ENCODE results near the gene ABHD6. TPM values are rescaled to one million over a fixed set of nuclear protein-coding genes. Genes with fewer than 3 reads are reported as not detected.

Gene ABHD6
- total RNA-seq, 4 donors from 2014 or later, result 36.5 to 69.7 (median 51.1) TPM

DNA sequence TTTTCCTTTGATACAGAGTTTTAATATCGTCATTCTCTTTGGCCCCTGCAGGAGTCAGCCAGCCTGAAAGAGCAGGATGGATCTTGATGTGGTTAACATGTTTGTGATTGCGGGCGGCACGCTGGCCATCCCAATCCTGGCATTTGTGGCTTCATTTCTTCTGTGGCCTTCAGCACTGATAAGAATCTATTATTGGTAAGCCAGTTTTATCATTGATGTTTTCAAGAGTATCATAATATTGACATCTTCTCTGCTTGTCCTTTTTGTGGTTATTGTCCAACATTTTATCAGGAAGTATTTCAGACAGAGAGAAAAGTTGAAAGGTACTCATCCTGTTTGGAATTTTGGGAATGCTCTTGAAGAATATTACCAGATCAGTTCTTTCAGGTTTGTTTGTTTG lies 18.9 kb downstream of the ABHD6 start:
- WGBS, 2 donors, result 89 to 97% methylated on average over 4 of the region's 4 CpGs
- intact Hi-C loops (cut with DNase I; ENCODE audit: low total_unique reads), result no loop called here
- no peak overlapping the region for H3K4me3 ChIP-seq (ENCODE audit: low read depth, poor library complexity, severe bottlenecking)
- DNase-seq (ENCODE audit: low spot score in 2 of 2), result no peak
- TF ChIP-seq POLR2A (IDR thresholded peaks at IDR 0.05), result no peak
- TF ChIP-seq, protein P1, sequence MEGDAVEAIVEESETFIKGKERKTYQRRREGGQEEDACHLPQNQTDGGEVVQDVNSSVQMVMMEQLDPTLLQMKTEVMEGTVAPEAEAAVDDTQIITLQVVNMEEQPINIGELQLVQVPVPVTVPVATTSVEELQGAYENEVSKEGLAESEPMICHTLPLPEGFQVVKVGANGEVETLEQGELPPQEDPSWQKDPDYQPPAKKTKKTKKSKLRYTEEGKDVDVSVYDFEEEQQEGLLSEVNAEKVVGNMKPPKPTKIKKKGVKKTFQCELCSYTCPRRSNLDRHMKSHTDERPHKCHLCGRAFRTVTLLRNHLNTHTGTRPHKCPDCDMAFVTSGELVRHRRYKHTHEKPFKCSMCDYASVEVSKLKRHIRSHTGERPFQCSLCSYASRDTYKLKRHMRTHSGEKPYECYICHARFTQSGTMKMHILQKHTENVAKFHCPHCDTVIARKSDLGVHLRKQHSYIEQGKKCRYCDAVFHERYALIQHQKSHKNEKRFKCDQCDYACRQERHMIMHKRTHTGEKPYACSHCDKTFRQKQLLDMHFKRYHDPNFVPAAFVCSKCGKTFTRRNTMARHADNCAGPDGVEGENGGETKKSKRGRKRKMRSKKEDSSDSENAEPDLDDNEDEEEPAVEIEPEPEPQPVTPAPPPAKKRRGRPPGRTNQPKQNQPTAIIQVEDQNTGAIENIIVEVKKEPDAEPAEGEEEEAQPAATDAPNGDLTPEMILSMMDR (IDR thresholded peaks at IDR 0.05), result no peak

DNA sequence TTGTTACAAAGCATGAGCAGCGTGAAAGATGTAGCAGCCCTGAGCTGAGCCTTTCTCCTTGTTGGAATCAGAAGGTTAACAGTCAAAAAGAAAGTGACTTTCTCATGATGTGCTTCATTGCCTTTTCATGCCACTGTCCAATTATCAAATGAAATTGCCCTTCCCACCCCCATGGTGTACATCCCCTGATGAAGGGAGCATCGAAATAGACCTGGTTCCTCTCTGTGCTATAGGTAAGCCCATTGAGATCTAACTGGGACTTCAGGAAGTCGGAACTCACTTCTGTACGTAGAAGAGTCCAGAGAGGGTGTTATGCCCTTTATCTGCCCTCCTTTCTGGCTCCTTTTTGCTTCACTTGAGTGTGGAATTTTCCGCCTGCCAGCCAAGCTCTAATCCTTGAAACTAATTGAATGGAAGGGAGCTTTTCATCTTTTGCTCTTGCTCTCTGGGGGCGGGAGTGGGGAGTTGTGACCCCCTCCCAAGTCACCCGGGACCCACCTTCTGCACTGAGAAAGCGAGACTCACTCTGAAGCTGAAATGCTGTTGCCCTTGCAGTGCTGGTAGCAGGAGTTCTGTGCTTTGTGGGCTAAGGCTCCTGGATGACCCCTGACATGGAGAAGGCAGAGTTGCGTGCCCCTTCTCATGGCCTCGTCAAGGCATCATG lies 20.9 kb downstream of the ABHD6 start:
- TF ChIP-seq, protein P1 (IDR thresholded peaks at IDR 0.05), result no peak
- no peak for TF ChIP-seq POLR2A (IDR thresholded peaks at IDR 0.05)
- H3K4me3 ChIP-seq (ENCODE audit: low read depth, poor library complexity, severe bottlenecking), result no peak overlapping the region
- DNase-seq (ENCODE audit: low spot score in 2 of 2), result no peak
- intact Hi-C loops (cut with DNase I; ENCODE audit: low total_unique reads), result no loop called here
- 94 to 95% methylated on average over 10 of the region's 10 CpGs for WGBS, 2 donors

DNA sequence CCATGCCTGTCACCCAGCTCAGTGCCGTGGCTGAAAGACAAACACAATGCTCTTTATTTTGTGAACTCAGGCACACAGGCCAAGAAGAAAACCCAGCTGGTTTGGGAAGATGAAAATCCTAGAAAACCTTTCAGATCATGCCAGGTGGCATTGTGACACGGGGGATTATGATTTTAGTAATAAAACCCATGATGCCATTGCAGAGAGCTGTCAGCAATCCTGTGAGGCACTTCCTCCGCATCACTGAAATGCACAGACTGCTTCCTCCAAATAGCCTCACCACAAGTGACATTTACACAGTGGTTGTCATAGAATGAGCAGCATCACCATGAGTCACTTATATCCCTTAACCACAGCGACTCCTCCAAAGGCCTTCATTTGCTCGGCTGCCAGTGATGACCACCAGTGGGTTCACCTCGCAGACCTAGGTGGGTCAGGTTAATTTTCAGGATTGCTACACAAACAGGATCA lies 22.7 kb downstream of the ABHD6 start:
- DNase-seq (ENCODE audit: low spot score in 2 of 2), result no peak
- intact Hi-C loops (cut with DNase I; ENCODE audit: low total_unique reads), result no loop called here
- H3K4me3 ChIP-seq (ENCODE audit: low read depth, poor library complexity, severe bottlenecking), result no peak overlapping the region
- whole genome bisulfite sequencing, 2 donors, result 82 to 89% methylated on average over 6 of the region's 6 CpGs
- no peak for TF ChIP-seq POLR2A (IDR thresholded peaks at IDR 0.05)
- TF ChIP-seq, protein P1 (IDR thresholded peaks at IDR 0.05), result no peak

DNA sequence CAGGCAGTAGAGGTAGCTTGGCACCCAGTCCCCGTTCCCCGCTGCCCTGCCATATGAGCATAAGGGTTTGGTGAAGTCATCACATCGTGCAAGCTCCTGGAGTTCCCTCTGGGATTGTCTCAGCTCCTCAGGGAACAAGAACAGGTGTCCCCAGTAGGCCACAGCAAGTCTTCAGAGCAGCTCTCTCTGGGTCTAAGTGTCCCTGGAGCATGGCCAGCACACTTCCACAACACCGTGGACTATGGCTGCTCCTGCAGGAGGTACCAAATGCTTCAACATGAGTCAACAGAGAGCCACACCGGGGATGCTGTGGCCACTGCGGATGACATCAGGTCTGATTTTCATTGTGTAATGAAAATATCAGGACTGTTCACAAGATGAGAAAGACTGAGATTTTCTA lies 23.1 kb downstream of the ABHD6 start:
- no peak overlapping the region for H3K4me3 ChIP-seq (ENCODE audit: low read depth, poor library complexity, severe bottlenecking)
- 70 to 82% methylated on average over 6 of the region's 6 CpGs for WGBS, 2 donors
- intact Hi-C loops (cut with DNase I; ENCODE audit: low total_unique reads), result no loop called here
- TF ChIP-seq POLR2A (IDR thresholded peaks at IDR 0.05), result no peak
- TF ChIP-seq, protein P1 (IDR thresholded peaks at IDR 0.05), result no peak
- DNase-seq (ENCODE audit: low spot score in 2 of 2), result no peak

DNA sequence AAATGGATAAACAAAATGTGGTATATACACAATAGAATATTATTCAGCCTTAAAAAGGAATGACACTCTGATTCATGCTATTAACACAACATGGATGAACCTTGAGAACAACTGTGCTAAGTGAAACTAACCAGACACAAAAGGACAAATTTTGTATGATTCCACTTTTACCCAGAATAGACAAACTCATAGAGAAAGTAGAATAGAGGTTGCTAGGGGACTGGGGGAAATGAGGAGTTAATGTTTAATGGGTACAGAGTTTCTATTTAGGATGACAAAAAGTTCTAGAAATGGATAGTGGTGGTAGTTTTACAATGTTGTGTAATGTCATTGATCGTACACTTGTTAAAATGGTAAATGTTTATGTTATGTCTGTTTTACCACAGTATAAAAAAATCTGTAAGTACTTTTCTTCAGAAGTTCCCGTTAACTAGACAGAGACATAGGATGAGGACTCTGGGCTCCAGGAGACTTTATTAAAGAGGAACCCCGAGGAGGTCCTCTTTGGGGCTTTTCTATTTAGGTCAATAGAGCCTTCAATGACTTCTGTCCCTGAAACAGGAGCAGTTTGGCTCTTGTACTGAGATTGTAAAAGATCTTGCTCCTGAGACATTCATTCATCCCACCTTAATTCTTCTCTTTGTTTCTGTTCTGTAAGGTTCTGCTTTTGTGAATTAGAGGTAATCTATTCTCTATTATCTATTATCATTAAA lies 24.5 kb downstream of the ABHD6 start:
- intact Hi-C loops (cut with DNase I; ENCODE audit: low total_unique reads), result no loop called here
- no peak for DNase-seq (ENCODE audit: low spot score in 2 of 2)
- WGBS, 2 donors, result 83 to 87% methylated on average over 3 of the region's 3 CpGs
- TF ChIP-seq POLR2A (IDR thresholded peaks at IDR 0.05), result no peak
- TF ChIP-seq, protein P1 (IDR thresholded peaks at IDR 0.05), result no peak
- H3K4me3 ChIP-seq (ENCODE audit: low read depth, poor library complexity, severe bottlenecking), result no peak overlapping the region
